Kidney (tissue), 14 donors: ENCODE results near the gene FEV. TPM values are rescaled to one million over a fixed set of nuclear protein-coding genes. Genes with fewer than 3 reads are reported as not detected.

Experiments used
- DNase-seq, 5 donors: peaks; one replicate each; pipeline ENCODE4 v3.0.0-alpha.2; 2013 to 2020
- FAIRE-seq: peaks from 2 replicates; lab custom pipeline; 2012; peaks lifted over from hg19 to GRCh38; lab: Jason Lieb, UNC
- H3K27ac ChIP-seq, 2 donors: one replicate each; pipeline ENCODE4 v1.7.0; 2013; ENCODE audit warnings: low read depth in 2 of 2, low read length in 2 of 2, inconsistent platforms in 1 of 2
- H3K27me3 ChIP-seq: one replicate; pipeline ENCODE4 v1.7.1; 2013; ENCODE audit warnings: low read length, inconsistent platforms; ENCODE audit not compliant: control insufficient read depth, insufficient read depth
- H3K36me3 ChIP-seq, 3 donors: one replicate each; pipeline versions ENCODE4 v1.7.0 to v1.7.1; 2013; ENCODE audit warnings: low read length in 3 of 3, control low read depth in 1 of 3, inconsistent platforms in 1 of 3; ENCODE audit not compliant: insufficient read depth in 3 of 3, control insufficient read depth in 2 of 3
- H3K4me1 ChIP-seq, 3 donors: one replicate each; pipeline versions ENCODE4 v1.7.0 to v1.7.1; 2013; ENCODE audit warnings: low read length in 3 of 3, inconsistent platforms in 1 of 3, low read depth in 1 of 3; ENCODE audit not compliant: control insufficient read depth in 2 of 3, insufficient read depth in 2 of 3
- H3K4me3 ChIP-seq, 3 donors: one replicate each; pipeline versions ENCODE4 v1.7.0 to v1.8.1; 2013; ENCODE audit warnings: low read length in 3 of 3, control low read depth in 1 of 3, inconsistent platforms in 1 of 3
- H3K9ac ChIP-seq, 3 donors: one replicate each; pipeline versions ENCODE4 v1.7.0 to v1.7.1; 2013; ENCODE audit warnings: low read length in 3 of 3, control low read depth in 1 of 3, inconsistent platforms in 1 of 3
- H3K9me3 ChIP-seq, 3 donors: one replicate each; pipeline versions ENCODE4 v1.7.0 to v1.7.1; 2013; ENCODE audit warnings: low read length in 3 of 3, control low read depth in 1 of 3, inconsistent platforms in 1 of 3; ENCODE audit not compliant: control insufficient read depth in 2 of 3, insufficient read depth in 1 of 3
- CTCF ChIP-seq: IDR thresholded peaks from 3 replicates; pipeline ENCODE4 v1.5.1; 2012; ENCODE audit warnings: mild to moderate bottlenecking, moderate library complexity, borderline replicate concordance; ENCODE audit not compliant: insufficient read depth; ENCODE audit errors: extremely low read depth
- intact Hi-C: fragments of 100-400 bp; cut with DNase I; formaldehyde crosslinking; loops from one replicate; pipeline ENCODE4 v1.11.1; 2022
- polyA plus RNA-seq: library from polyadenylated mRNA; stranded (reverse); fragments of 350-450 nt; fragmentation: Illumina TruSeq; extraction: RNeasy Lipid Tissue Mini Kit (QIAGEN cat#74804); gene quantifications from one replicate; pipeline ENCODE4 v1.2.3, GENCODE V29; 2014; ENCODE audit warnings: low read depth, low replicate concordance; ENCODE audit not compliant: insufficient read depth
- total RNA-seq: library from RNA; stranded (reverse); fragmentation: NEBNext Ultra II Directional; extraction: Animal tissue kit (Norgen Biotek cat#: 25700); gene quantifications from one replicate; pipeline ENCODE4 v1.2.1, GENCODE V29; 2021
- donor health status: control.
- donor health status: control.
- donor health status: control.
- donor health status: control.
- donor health status: control.
- donor health status: DM: yes; HTN: yes; CAD: no.
- donor health status: Normal renal cell carcinoma (clear cell type).

FEV gene
- total and polyA plus RNA-seq, 2 donors from 2014 or later: not detected

GRCh38 chr2:219018286-219018685 lies 33.3 kb upstream of the FEV start:
- no peak overlapping the region for H3K9ac ChIP-seq
- no peak for TF ChIP-seq CTCF
- no peaks in the 10 kb centered on the region for H3K36me3 ChIP-seq
- DNase-seq (peak in 1 of 5 donors; percentile 54), FAIRE-seq (no peak)
- no peak overlapping the region for H3K27ac ChIP-seq
- no peaks in the 10 kb centered on the region for H3K27me3 ChIP-seq
- H3K4me3 ChIP-seq: no peak overlapping the region
- intact Hi-C loops: no loop called here
- H3K9me3 ChIP-seq: no peaks in the 10 kb centered on the region
- no peaks in the 10 kb centered on the region for H3K4me1 ChIP-seq

- peak in 1 of 5 donors; percentile 38 for DNase-seq
- H3K36me3 ChIP-seq: no peaks in the 10 kb centered on the region
- TF ChIP-seq CTCF: no peak
- H3K4me3 ChIP-seq: no peak overlapping the region
- no peaks in the 10 kb centered on the region for H3K4me1 ChIP-seq
- H3K27me3 ChIP-seq: no peaks in the 10 kb centered on the region
- H3K9ac ChIP-seq: no peak overlapping the region
- no peak overlapping the region for H3K27ac ChIP-seq
- no peak for FAIRE-seq
- intact Hi-C loops: no loop called here
- no peaks in the 10 kb centered on the region for H3K9me3 ChIP-seq
Observed at GRCh38 chr2:219017201-219017931, 32.4 kb upstream of the FEV start.

DNA sequence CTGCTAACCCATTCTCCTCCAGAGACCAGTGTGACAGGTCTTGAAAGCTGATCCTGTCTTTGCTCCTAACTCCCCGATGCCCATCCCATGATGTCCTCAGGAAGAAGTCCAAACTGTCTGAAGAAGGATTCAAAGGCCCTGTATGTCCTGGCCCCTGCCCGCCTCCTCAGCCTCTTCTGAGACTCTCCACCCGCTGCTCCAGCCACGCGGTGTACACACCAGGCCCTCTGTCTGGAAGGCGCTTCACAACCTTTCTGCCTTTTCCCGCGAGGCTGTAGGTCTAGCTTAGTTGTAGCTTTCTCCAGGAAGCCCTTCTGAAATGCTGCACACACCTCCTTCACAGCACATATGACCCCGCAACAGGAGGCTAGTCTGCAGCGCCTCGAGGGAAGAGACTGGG lies 31.7 kb upstream of the FEV start:
- no peaks in the 10 kb centered on the region for H3K9me3 ChIP-seq
- no peaks in the 10 kb centered on the region for H3K27me3 ChIP-seq
- no peak overlapping the region for H3K4me3 ChIP-seq
- H3K36me3 ChIP-seq: no peaks in the 10 kb centered on the region
- TF ChIP-seq CTCF: no peak
- H3K4me1 ChIP-seq: no peaks in the 10 kb centered on the region
- DNase-seq: peak in 1 of 5 donors; percentile 29
- H3K9ac ChIP-seq: no peak overlapping the region
- intact Hi-C loops: no loop called here
- no peak overlapping the region for H3K27ac ChIP-seq
- FAIRE-seq: no peak
